DMS79 (cell line): ENCODE measurements around the gene KIR2DL3.
"Not testable (repeated sequence)": the region's sequence is repeated elsewhere in the genome, so short reads cannot be mapped to it uniquely, and the experiment has no call there.

ENCODE experiments used
- DNase-seq: peaks from one replicate; lab custom pipeline; 2025; lab: John Stamatoyannopoulos, UW

KIR2DL3 gene

DNA sequence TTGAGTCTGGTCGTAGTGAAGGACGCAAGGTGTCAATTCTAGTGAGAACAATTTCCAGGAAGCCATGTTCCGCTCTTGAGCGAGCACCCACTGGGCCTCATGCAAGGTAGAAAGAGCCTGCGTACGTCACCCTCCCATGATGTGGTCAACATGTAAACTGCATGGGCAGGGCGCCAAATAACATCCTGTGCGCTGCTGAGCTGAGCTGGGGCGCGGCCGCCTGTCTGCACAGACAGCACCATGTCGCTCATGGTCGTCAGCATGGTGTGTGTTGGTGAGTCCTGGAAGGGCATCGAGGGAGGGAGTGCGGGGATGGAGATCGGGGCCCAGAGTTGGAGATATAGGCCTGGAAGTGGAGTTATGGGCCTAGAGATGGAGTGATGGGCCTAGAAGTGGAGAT is at the start of gene KIR2DL3:
Gene KIR2DL3, plus strand, starts transcription at position 208 of the 400 bp plus-strand sequence. Its CDS starts 33 bp downstream, at position 241.
- not testable (repeated sequence) for DNase-seq

DNA sequence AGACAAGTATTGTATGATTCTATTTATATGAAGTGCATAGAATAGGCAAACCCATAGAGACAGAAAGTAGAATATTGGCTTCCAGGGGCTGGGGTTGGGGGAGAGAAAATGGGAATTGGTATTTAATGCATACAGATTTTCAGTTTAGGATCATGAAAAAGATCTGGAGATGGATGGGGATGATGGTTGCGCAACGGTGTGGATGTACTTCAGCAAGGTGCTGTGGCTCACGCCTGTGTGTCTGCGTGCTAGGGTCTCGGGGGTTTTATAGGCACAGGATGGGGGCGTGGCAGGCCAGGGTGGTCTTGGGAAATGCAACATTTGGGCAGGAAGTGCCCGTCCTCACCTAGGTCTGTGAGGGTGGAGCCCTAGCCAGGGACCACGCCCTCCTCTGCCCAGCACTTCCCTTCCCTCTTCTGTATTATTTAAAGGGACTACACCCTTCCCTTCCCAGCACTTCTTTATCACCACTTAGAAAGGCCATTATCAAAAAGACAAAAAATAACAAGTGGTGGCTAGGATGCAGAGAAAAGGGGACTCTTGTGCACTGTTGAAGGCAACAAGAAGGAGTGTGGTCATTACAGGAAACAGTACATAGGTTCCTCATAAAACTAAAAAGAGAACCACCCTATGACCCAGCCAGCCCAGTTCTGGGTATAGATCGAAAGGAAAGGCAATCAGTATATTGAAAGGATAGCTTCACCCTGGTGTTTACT is 46.6 kb upstream of the KIR2DL3 start:
- no peak for DNase-seq

DNA sequence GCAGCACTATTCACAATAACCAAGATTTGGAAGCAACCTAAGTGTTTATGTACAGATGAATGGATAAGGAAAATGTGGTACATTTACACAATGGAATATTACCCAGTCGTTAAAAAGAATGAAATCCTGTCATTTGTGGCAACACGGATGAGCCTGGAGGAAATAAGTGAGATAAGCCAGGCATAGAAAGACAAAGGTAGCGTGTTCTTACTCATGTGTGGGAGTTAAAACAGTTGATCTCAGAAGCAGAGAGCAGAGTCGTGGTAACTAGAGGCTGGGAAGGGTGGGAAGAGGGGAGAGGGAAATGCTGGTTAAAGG is 46.1 kb upstream of the KIR2DL3 start:
- DNase-seq = no peak

DNA sequence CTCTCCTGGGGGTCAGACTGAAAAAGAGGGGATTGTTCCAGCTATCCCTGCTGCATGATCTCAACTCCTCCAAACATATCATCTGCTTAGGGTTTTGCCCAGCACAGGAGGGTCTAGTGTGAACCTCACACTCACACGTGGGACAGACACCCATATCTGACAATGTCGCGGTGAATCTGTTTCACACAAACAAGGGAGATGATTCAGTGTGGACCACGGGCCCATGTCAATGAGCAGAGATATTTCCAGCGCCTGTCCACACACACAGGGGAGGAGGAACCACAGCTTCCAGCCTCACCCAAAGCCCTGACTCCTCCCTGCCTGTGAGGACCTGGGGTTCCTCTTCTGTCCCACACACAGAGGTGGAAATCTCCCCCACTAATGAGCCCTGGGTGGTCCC is 43.7 kb upstream of the KIR2DL3 start:
- DNase-seq = no peak

DNA sequence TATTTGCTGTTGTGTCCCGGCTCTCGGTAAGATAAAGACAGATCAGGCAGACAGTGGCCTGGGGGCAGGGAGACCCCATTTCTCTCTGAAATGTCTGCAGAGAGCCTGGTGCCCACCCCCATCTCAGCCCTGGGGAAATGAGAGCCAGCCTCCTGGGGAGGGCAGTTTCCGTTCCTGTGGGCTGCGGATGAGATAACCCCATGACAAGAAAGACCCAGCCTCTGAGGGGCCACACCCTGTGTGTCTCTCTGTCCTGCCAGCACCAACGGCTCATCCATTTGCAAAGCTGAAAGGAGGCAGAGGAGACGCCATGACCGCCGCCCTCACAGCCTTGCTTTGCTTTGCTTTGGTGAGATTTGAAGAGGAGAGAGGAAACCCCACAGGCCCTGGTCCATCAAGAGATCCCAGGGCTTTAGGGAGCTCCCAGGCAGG is 42.2 kb upstream of the KIR2DL3 start:
- no peak for DNase-seq

DNA sequence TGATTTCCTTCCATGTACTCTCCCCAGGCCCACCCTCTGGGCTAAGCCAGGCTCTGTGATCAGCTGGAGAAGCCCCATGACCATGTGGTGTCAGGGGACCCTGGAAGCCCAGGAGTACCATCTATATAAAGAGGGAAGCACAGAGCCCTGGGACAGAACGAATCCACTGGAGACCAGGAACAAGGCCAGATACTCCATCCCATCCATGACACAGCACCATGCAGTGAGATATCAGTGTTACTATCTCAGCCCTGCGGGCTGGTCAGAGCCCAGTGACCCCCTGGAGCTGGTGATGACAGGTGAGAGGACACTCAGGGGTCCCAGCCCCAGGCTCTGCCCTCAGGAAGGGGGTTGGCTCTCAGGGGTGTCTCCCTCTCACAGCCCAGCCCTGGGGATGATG is 41.5 kb upstream of the KIR2DL3 start:
- no peak for DNase-seq

DNA sequence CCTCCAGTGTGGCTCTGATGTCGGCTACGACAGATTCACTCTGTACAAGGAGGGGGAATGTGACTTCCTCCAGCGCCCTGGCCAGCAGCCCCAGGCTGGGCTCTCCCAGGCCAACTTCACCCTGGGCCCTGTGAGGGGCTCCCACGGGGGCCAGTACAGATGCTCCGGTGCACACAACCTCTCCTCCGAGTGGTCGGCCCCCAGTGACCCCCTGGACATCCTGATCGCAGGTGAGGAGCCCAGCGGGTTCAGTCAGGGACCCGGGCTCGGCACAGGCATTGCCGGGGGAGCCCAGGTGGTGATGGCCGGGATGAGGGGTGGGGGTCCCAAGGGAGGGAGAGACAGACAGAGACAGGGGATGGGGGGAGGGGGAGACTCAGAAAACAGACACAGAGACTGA is 40.6 kb upstream of the KIR2DL3 start:
- not testable (repeated sequence) for DNase-seq

DNA sequence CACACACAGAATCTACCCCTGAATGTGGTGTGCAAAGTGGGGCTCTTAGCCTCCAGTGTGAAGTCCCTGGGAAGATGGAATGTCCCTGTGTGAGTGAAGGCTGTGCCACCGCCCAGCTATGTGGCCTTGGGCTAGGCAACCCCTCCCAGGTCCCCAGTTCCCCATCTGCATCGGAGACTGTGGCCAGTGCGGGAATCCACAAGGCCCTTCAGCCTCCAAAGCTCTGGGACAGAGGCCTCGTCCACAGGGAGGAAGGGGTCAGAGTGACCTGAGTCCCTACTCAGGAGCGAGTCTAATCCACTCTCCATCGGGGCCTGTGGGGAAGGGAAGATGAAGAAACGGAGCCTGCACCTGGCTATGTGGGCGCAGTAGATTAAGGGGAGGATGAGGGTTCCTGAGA is 33.4 kb upstream of the KIR2DL3 start:
- no peak for DNase-seq

DNA sequence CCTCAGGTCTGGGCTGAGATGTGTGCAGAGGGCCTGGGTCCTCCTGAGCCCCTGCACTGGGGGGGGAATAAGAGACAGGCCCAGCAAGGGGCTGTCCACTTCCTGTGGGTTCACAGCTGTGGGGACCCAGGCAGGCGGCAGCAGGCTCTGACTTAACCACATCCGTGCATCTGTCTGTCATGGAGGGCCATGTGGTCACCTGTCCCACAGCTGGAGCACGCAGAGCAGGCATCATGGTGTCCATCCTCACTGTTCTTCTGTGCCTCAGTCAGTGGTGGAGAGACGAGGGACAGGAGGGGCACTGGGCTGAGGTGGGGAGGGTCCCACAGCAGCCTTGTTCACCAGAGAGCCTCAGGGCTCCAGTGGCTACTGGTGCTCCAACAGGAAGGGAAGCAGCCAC is 30.4 kb upstream of the KIR2DL3 start:
- DNase-seq = no peak

DNA sequence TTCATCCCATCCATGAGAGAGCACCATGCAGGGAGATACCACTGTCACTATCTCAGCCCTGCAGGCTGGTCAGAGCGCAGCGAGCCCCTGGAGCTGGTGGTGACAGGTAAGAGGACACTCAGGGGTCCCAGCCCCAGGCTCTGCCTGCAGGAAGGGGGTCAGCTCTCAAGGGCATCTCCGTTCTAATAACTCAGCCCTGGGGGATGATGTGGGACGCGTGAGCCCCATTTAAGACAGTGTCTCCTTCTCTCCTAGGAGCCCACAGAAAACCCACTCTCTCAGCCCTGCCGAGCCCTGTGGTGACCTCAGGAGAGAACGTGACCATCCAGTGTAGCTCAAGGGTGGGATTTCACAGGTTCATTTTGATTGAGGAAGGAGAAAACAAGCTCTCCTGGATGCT is 29.5 kb upstream of the KIR2DL3 start:
- DNase-seq = no peak

DNA sequence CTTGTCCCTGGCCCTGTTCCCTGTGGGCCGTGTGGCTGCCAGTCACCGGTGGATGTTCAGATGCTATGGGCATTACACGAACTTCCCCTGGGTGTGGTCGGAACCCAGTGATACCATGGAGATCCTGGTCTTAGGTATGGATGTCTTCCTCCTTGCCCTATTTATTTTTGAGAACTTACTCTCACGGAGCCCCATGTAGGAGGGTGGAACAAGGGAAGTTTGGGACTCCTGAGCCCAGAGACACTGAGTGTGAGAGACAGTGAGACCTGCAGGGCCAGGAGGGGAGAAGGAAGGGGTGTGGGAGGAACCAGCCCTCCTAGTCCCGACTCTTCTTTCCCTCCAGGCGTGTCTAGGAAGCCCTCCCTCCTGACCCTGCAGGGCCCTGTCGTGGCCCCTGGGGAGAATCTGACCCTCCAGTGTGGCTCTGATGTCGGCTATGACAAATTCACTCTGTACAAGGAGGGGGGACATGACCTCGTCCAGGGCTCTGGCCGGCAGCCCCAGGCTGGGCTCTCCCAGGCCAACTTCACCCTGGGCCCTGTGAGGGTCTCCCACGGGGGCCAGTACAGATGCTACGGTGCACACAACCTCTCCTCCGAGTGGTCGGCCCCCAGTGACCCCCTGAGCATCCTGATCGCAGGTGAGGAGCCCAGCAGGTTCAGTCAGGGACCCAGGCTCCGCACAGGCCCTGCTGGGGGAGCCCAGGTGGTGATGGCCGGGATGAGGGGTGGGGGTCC is 28.9 kb upstream of the KIR2DL3 start:
- no peak for DNase-seq

DNA sequence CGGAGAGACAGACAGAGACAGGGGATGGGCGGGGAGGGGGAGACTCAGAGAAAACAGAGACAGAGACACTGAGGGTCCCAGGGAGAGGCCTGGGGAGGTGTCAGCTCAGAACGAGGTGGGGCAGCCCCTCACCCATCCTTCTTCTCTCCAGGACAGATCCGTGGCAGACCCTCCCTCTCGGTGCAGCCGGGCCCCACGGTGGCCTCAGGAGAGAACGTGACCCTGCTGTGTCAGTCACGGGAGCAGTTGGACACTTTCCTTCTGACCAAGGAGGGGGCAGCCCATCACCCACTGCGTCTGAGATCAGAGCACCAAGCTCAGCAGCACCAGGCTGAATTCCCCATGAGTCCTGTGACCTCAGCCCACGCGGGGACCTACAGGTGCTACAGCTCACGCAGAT is 28.4 kb upstream of the KIR2DL3 start:
- DNase-seq = not testable (repeated sequence)

DNA sequence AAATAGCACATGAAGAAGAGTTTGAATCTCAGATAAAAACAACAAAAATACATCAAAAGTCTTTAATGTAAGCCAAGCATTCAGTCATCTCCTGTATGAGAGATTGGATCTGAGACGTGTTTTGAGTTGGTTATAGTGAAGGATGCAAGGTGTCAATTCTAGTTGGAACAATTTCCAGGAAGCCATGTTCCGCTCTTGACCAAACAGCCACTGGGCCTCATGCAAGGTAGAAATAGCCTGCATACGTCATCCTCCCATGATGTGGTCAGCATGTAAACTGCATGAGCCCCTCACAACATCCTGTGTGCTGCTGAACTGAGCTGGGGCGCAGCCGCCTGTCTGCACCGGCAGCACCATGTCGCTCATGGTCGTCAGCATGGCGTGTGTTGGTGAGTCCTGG is 14.2 kb upstream of the KIR2DL3 start, which contains the start of gene KIR3DL3:
Gene KIR3DL3, plus strand, starts transcription at position 301 of the 400 bp plus-strand sequence. Its CDS starts 55 bp downstream, at position 356.
- DNase-seq = no peak

DNA sequence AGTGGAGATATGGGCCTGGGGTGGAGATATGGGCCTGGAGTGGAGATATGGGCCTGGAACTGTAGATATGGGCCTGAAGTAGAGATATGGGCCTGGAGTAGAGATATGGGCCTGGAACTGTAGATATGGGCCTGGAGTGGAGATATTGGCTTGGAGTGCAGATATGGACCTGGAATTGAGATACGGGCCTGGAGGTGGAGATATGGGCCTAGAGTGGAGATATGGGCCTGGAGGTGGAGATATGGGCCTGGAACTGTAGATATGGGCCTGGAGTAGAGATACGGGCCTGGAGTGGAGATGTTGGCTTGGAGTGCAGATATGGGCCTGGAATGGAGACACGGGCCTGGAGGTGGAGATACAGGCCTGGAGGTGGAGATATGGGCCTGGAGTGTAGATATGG is 13.7 kb upstream of the KIR2DL3 start:
- DNase-seq = no peak

DNA sequence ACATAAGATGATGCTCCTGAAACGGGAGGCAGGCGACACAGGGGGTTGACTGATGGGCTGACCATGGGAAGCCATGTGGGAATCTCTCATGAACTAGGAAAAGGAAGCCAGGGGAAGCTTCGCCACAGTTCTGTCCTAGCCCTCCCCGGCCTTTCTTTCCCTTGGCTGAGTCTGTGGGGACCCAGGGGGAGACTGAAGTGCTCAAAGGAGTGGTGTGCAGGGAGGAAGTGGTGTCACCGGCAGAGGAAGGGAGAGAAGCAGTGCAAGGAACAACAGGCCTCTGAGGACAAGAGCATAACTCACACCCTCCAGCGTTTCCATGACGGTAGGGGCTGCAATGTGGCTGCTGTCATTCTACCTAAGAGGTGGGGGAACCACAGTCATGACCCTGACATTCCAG is 13.0 kb upstream of the KIR2DL3 start:
- DNase-seq = no peak

DNA sequence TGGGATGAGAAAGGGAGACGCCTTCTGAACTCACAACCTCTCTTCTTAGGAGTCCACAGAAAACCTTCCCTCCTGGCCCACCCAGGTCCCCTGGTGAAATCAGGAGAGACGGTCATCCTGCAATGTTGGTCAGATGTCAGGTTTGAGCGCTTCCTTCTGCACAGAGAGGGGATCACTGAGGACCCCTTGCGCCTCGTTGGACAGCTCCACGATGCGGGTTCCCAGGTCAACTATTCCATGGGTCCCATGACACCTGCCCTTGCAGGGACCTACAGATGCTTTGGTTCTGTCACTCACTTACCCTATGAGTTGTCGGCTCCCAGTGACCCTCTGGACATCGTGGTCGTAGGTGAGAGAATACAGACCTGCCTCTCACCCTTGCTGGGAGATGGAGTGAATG is 10.8 kb upstream of the KIR2DL3 start:
- DNase-seq = no peak

DNA sequence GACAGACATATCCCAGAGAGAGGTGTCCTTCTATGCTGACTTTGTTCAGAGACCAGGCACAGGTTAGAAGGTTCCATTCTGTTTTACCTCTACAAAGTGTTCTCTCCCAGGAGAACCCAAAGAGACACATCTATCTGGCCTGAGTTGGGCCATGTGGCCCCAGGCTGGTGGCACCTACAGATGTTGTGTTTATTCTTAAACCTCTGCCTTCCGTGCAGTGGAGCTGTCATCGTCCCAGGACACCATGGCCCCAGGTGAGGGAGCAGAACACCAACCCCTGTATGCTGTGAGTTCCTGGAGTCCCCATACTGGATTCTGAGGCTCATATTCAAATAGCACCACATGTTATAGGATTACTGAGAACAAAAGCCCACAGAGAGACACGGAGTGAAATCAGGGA is 10.1 kb upstream of the KIR2DL3 start:
- no peak for DNase-seq

DNA sequence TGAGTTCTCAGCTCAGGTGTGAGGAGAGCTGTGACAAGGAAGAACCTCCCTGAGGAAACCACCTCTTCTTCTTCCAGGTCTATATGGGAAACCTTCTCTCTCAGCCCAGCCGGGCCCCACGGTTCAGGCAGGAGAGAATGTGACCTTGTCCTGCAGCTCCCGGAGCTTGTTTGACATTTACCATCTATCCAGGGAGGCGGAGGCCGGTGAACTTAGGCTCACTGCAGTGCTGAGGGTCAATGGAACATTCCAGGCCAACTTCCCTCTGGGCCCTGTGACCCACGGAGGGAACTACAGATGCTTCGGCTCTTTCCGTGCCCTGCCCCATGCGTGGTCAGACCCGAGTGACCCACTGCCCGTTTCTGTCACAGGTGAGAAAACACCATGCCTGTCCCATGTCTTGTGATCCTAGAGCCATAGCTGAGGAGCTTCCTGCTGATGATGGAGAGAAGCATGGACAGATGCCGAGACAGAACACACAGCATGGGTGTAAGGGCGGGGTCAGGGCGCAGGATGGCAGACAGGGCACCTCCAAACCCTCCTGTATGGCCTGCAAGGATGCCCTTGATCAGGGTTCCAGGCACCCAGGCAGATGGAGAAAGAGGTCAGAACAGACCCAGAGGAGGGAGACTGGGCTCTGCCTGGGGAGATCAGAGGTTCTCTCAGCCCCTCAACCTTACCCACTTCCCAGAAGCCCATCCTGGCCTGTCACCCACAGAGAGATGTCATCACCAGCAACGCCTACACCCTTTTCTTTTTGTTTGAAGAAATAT is 8.7 kb upstream of the KIR2DL3 start:
- no peak for DNase-seq

DNA sequence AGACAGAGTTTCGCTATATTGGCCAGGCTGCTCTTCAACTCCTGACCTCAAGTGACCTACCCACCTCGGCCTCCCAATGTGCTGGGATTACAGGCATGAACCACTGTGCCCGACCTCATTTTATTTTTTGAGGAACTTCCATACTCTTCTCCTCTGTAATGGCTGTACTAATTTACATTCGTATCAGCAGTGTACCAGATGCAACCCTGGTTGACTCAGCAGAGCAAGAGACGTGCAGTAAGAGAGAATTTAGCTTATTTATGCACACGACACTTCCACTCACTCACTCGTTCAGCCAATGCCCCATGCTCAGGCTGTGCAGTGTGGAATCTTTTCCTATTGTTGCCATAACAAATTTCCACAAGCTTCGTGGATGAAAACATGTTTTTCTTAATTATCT is 7.1 kb upstream of the KIR2DL3 start:
- DNase-seq = no peak

DNA sequence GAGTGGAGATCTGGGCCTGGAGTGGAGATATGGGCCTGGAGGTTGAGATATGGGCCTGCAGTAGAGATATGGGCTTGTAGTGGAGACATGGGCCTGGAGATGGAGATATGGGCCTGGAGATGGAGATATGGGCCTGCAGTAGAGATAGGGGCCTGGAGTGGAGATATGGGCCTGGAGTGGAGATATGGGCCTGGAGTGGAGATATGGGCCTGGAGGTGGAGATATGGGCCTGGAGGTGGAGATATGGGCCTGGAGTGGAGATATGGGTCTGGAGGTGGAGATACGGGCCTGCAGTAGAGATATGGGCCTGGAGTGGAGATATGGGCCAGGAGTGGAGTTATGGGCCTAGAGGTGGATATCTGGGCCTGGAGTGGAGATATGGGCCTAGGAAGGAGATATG is 402 bp downstream of the KIR2DL3 start:
- no peak for DNase-seq

DNA sequence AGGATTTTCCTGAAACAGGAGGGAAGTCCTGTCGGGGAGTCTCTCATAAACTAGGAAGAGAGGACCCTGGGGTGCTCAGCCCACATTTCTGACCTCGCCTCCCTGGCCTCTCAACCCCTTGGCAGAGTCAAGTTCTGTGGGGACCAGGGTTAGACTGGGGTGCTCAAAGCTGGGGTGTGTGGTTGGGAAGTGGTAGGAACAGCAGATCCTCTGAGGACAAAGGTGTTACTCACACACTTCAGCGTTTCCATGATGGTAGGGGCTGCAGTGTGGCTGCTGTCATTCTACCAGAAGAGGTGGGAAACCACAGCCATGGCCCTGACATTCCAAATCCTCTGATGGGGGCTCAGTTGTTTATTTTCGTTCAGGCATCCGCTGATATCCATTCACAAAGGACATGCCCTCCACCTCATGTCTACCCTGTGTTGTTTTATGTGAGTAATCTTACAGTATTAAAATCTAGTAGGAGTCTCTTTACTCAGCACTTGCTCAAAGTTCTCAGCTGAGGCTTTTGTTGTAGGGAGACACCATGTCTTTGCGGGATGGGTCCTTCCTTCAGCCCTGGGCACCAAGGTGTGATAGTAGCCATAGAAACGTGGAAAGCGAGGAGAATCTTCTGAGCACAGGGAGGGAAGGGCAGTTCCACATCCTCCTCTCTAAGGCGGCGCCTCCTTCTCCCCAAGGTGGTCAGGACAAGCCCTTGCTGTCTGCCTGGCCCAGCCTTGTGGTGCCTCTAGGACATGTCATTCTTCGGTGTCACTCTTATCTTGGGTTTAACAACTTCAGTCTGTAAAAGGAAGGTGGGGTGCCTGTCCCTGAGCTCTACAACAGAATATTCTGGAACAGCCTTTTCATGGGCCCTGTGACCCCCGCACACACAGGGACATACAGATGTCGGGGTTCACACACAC is 1.5 kb downstream of the KIR2DL3 start:
- no peak for DNase-seq

DNA sequence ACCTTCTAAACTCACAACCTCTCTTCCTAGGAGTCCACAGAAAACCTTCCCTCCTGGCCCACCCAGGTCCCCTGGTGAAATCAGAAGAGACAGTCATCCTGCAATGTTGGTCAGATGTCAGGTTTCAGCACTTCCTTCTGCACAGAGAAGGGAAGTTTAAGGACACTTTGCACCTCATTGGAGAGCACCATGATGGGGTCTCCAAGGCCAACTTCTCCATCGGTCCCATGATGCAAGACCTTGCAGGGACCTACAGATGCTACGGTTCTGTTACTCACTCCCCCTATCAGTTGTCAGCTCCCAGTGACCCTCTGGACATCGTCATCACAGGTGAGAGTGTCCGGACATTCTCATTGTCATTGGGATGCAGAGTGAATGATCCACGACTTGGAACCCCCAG is 3.6 kb downstream of the KIR2DL3 start:
- DNase-seq = not testable (repeated sequence)
